T-helper 1 cell (primary cell): ENCODE measurements around the gene NVL.
A peak's percentile ranks its signal among the peaks of the same experiment; 100 is the strongest.

Experiments used
- DNase-seq, 5 donors: peaks; one replicate each; pipeline ENCODE4 v3.0.0-alpha.2; 2012 to 2020

The NVL gene

DNA sequence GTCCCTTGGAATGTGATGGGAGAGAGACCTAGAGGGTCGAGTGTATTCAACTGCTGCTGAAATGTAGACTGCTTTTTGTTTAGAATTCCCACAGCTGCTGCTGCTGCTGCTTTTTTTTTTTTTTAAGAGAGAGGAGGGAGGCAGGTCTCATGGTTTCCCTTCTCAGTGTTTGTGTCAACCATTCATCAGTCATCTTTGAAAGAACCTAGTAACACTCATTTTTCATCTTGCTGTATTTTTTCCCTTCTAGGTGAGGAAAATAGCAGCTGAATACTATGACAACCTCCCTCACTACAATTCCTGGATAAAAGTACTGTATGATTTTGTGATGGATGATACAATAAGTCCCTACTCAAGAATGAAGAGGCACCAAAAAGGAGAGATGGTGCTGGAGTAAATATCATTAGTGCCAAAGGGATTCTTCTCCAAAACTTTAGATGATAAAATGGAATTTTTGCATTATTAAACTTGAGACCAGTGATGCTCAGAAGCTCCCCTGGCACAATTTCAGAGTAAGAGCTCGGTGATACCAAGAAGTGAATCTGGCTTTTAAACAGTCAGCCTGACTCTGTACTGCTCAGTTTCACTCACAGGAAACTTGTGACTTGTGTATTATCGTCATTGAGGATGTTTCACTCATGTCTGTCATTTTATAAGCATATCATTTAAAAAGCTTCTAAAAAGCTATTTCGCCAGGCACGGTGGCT lies 137.7 kb downstream of the NVL start:
- peak in 1 of 5 donors; percentile 84 for DNase-seq

DNA sequence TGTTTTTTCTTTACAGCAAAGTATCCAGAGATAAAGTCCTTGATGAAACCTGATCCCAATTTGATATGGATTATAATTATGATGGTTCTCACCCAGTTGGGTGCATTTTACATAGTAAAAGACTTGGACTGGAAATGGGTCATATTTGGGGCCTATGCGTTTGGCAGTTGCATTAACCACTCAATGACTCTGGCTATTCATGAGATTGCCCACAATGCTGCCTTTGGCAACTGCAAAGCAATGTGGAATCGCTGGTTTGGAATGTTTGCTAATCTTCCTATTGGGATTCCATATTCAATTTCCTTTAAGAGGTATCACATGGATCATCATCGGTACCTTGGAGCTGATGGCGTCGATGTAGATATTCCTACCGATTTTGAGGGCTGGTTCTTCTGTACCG lies 140.4 kb downstream of the NVL start:
- DNase-seq: no peak

DNA sequence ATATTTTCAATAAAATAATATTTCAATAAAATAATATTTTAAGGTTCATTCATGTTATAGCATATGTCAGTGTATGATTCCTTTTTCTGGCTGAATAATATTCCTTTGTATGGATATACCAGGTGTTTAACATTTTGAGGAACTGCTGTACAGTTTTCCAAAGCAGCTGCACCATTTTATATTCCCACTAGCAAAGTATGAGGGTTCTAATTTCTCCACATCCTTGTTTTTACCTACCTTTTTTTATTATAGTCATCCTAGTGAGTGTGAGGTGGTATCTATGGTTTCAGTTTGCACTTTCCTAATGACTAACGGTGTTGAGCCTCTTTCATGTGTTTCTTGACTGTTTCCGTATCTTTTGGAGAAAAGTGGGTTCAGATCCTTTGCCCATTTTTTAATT lies 141.7 kb downstream of the NVL start:
- peak in 1 of 5 donors; percentile 66 for DNase-seq

DNA sequence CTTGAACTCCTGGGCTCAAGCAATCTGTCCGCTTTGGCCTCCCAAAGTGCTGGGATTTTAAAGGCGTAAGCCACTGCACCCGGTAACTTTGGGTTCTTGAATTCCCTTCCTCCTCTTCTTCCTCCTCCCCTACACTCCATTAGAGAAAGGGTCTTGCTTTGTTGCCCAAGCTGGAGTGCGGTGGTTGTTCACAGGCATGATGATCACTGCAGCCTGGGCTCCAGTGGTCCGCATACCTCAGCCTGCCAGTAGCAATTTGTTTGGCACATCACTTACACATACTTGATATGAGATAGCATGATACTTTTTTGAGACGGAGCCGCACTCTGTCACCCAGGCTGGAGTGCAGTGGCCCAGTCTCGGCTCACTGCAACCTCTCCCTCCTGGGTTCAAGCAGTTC lies 144.8 kb downstream of the NVL start:
- no peak for DNase-seq

DNA sequence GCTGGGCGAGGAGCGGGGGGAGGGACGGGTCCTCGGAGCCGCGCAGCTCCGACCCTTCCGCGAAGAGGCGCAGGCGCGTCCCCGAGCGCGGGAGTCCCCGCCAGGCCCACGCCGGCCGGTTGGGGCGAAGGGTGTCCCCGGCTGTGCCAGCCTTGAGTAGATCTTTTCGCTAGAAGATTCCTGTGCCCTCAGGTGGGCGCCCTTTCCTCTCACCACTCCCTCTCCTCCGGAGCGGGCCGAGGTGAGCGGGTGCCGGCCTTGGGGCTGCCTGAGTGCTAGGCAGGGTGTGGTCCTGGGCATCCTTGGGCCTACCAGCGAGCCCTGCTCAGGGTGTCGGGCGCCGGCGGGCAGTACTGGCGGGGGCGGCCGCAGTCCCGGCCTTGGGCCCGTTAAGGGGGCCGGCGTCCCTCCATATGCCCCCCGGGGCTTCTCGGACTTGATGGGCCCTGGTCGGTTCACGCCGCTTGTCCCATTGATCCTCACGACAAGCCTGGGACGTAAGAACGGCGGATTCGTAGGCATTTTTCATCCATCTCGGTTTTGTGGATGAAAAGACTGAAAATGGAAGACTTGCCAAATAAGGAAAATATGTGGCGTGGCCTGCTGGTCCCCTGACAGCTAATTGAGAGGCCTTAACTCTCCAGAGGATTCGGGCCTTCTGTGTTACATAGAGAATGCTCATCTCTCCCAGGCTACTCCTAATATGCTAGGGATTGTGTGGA lies 146.2 kb downstream of the NVL start:
- DNase-seq: peak; percentile 26 to 67 (median 47)

DNA sequence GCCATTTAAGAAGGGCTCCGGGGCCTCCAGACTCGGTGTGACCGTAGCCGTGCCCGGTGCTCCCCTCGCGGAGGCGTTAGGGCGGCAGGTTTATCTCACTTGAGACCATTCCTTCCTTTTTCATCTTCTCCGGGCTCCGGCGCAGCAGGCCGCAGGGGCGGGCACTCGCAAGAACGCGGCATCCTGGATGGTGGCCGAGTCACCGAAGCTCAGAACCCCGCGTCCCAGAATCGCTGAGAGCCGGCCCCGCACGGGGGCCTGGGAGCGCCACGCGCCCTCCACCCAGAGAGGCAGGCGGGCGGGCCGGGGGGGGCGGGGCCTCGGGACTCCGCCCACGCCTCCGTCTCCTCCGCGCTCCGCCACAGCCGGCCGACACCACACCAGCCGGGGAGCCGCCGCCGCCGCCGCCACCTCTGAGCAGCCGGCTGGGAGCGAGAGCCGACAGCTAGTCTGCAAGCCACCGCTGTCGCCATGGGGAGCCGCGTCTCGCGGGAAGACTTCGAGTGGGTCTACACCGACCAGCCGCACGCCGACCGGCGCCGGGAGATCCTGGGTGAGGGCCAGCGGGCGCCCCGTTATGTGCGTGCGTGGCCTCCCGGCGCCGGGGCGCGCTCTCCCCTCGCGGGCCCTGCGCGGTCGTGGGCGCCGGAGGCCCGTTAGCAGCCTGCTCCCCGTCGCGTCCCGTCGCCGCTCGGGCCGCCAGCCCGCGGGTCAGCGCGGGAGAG lies 146.9 kb downstream of the NVL start, which contains the start of gene DEGS1:
DEGS1 (plus strand) TSS at position 375 of the 725 bp plus-strand sequence; CDS start at position 472, 97 bp downstream.
- DNase-seq: peak; percentile 69 to 90 (median 82)

GRCh38 chr1:224182057-224182865 lies 147.7 kb downstream of the NVL start:
- peak; percentile 22 to 85 (median 42) for DNase-seq

GRCh38 chr1:224181453-224181810 lies 148.5 kb downstream of the NVL start:
- no peak for DNase-seq

DNA sequence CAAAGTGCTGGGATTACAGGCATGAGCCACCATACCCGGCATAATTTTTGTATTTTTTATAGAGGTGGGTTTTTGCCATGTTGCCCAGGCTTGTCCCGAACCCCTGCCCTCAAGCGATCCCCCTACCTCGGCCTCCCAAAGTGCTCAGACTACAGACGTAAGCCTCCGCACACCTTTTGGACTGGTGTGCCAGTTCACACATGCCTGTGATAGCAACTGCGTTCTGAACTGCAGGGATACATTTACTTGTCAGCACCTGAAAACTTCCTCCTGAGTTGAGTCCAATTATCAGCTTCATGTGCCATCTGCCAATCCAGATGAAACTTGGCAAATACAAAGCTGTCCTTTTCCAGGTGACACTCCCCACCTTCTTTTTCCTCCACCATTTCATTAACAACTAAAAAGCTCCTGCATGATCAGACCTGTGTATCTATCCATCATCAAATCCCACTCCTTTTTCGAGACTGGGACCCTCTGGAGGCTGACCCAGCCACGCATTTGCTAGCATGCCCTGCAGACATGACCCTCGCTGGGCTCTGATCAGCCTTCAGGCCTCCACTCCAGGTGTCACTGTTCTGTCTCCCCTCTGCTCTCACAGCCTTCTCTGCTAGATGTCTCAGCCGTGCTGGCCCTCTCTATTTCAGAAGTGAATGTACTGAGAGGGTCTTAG lies 149.1 kb downstream of the NVL start:
- no peak for DNase-seq

DNA sequence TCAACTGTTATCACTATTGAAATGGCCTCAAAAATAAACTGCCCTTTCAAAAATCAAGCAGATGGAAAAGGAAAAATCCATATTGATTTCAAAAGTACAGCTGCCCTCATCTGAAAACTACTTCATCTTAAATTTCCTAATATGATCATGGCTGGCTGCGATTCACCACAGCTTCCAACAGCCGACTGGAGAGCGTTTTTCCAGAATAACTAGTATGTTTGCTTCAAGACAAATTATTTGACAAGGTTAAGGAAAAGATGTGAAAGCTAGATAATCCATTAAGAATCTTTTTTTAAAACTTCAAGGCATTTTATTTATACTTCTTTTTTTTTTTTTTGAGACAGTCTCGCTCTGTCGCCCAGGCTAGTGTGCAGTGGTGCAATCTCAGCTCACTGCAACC lies 151.1 kb downstream of the NVL start:
- DNase-seq: no peak

GRCh38 chr1:224177356-224177999 lies 152.5 kb downstream of the NVL start:
- DNase-seq: no peak
